ENCODE measurements around the gene GPATCH8.
"Not testable (repeated sequence)": the region's sequence is repeated elsewhere in the genome, so short reads cannot be mapped to it uniquely, and the experiment has no call there.

GPATCH8 gene

DNA sequence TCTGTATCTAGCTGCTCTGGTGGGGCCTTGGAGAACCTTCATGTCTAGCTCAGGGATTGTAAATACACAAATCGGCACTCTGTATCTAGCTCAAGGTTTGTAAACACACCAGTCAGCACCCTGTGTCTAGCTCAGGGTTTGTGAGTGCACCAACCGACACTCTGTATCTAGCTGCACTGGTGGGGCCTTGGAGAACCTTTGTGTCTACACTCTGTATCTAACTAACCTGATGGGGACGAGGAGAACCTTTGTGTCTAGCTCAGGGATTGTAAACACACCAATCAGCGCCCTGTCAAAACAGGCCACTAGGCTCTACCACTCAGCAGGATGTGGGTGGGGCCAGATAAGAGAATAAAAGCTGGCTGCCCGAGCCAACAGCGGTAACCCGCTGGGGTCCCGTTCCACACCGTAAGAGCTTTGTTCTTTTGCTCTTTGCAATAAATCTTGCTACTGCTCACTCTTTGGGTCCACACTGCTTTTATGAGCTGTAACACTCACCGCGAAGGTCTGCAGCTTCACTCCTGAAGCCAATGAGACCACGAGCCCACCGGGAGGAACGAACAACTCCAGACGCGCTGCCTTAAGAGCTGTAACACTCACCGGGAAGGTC lies 133.7 kb downstream of the GPATCH8 start:
- peak; percentile 27 for DNase-seq

- DNase-seq: not testable (repeated sequence)
Measured at GRCh38 chr17:44368391-44369243, 134.6 kb downstream of the GPATCH8 start.

GRCh38 chr17:44367231-44367979 lies 135.8 kb downstream of the GPATCH8 start:
- no peak for DNase-seq

DNA sequence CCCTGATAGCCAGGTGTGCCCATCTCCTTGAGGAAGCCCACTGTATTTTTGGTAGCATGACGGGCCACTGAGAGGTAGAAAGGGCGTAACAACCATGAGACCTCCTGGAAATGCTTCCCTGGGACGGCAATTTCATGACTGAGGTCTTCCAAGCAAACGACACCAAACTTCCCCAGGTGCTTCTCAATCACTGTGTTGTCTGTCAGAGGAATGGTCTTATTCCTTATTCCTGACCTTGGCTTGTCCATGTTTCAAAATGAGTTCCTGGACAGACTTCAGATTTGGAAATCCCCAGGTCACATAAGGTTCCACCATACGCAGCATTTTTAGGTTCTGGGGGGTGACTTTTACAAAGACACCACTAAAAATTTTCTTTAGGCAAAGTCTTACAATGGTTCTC lies 138.2 kb downstream of the GPATCH8 start:
- DNase-seq: not testable (repeated sequence)

- peak; percentile 75 for DNase-seq
Measured at GRCh38 chr17:44363613-44364159, 139.5 kb downstream of the GPATCH8 start, which contains the start of gene FAM171A2. TSS of gene FAM171A2 (minus strand) at chr17:44363853. CDS start at chr17:44363714, 139 bp downstream.

DNA sequence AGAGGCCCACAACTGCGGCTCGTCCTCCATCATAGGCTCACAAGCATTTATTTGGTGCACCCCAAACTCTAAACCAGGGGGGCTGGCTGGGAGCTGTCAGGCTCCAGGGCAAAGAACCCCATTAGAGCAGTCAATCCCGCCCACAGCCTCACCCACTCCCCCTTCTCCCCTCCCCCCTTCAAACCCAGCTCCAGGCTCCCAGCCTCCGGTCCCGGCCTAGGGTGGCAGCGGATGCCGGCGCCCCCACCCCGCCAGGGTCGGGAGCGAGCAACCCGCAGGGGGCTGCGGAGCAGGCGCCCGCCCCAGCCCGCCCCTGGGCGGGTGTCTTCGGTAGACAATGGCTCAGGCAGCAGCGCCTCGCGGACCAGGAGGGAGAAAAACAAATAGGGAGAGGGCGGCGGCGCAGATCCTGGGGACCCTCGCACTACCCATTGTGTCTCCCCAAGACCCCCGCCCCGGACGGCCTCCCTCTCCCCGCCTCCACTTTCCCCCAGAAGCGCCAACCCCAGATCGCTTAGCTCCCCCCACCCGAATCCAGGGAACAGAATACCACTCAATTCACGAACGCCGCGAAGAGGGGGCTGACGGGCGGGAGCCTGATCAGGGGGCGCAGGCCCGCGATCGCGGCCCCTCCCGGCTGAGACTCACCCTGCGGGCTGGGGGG lies 140.1 kb downstream of the GPATCH8 start:
- peak; percentile 31 for DNase-seq

- DNase-seq: no peak
Measured at GRCh38 chr17:44362459-44362948, 140.7 kb downstream of the GPATCH8 start.

- DNase-seq: no peak
Measured at GRCh38 chr17:44361292-44362260, 141.6 kb downstream of the GPATCH8 start.

DNA sequence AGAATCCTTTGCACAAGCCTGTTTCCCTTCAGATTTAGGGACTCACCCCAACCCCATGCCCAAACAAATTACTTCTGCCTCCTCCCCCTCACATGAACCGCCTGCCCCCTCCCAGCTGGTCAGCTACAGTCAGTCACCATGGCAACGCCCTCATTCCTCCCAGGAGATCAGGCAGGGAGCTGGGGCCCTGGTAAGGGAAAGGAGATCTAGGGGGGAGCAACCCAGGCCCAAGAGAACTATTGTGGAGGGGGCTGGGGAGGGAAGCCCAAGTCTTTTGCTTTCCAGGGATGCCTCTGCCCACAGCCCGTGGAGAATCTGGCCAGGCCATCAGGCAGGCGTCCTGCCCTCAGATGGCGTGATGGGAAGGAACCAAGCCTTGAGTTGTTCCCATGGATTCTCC lies 142.4 kb downstream of the GPATCH8 start:
- no peak for DNase-seq

GRCh38 chr17:44360144-44360533 lies 143.1 kb downstream of the GPATCH8 start:
- no peak for DNase-seq

DNA sequence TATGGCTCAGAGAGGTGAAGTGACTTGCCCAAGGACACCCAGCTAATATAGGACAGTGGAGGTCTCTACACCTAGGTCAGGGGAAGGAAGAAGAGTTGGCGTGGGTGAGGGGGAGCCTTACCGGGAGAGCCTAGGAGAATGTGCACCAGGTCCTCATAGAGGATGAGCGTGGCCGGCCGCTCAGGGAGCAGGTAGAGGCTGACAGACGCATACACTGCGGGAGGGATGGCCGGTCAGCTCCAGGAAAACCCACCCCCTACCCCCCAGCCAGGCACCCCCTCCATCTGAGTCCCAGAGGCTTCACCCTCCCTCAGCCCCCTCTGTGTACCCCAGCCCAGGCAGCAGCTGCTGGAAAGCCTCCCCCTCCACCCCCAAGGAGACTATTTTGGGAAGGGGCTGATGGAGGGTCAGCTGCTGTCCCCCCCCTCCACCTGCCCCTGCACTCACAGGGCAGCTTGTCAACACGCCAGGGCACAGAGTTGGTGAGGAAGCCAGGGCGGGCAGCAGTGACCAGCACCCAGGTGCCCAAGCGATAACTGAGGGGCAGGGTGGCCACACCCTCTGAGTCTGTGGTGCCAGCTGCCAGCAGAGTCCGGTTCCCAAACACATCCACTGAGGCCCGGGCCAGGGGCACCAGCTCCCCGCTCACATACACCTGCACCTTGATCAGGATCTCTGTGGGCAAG lies 143.6 kb downstream of the GPATCH8 start:
- DNase-seq: no peak

- no peak for DNase-seq
Measured at GRCh38 chr17:44359006-44359405, 144.2 kb downstream of the GPATCH8 start.

GRCh38 chr17:44358066-44358465 lies 145.1 kb downstream of the GPATCH8 start:
- DNase-seq: no peak

DNA sequence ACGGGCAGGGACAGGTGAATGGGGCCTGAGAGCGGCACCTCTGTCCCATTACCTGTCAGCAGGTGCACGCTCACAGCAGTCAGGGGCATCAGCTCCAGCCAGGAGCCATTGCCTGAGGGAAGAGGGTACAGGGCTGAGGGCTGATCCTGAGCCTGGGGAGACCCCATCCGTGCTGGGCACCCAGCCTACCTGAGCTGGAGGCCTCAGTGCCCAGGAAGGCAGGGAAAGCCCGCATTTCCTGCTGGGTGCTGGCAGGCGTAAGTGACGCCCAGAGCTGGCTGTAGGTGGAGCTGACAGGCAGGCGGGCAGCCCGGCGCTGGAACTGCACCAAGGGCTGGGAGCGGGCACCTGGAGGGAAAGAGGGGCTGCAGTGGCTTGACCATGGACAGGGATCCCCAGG lies 147.0 kb downstream of the GPATCH8 start:
- no peak for DNase-seq

GRCh38 chr17:44355642-44356099 lies 147.5 kb downstream of the GPATCH8 start:
- no peak for DNase-seq

GRCh38 chr17:44354582-44355561 lies 148.3 kb downstream of the GPATCH8 start:
- peak; percentile 76 for DNase-seq

- DNase-seq: peak; percentile 39
Measured at GRCh38 chr17:44353672-44354331, 149.4 kb downstream of the GPATCH8 start.

GRCh38 chr17:44352828-44353671 lies 150.2 kb downstream of the GPATCH8 start:
- DNase-seq: no peak
